ENCODE results near the gene TRPT1. TPM values are rescaled to one million over a fixed set of nuclear protein-coding genes. Genes with fewer than 3 reads are reported as not detected.
A peak's percentile ranks its signal among the peaks of the same experiment; 100 is the strongest.

TRPT1 gene
- total RNA-seq, 1 donor from 2014 or later: 39.7 TPM

- Mint-ChIP-seq H3K9me3 (ENCODE audit: unreplicated experiment) (no peaks in the 10 kb centered on the region), H3K27me3 (ENCODE audit: unreplicated experiment) (no peaks in the 10 kb centered on the region), H3K4me3 (ENCODE audit: unreplicated experiment) (no peak overlapping the region), H3K36me3 (ENCODE audit: unreplicated experiment) (peaks cover 14% of the 10 kb centered on the region), H3K27ac (ENCODE audit: unreplicated experiment) (no peak overlapping the region), H3K4me1 (ENCODE audit: unreplicated experiment) (peaks cover 19% of the 10 kb centered on the region)
- no peak for DNase-seq (ENCODE audit: extremely low spot score, unreplicated experiment)
- TF ChIP-seq CTCF (IDR thresholded peaks at IDR 0.05): no peak
These were observed 38.4 kb upstream of the TRPT1 start for GRCh38 chr11:64264371-64264852.

DNA sequence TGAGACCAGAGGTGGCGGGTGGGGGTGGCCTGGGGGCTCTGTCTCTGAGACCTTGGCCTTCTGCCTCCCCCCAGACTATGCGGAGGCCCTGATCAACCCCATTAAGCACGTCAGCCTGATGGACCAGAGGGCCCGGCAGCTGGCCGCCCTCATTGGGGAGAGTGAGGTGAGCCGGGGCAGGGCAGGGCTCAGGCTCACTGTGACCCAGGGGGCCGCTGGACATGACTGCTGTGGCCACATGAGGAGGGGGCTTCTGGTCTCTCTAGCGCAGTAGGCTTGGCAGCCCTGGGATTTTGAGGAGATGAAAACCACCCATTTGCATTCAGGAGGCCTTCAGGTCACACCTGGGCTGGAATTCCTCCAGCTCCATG lies 37.9 kb upstream of the TRPT1 start:
- Mint-ChIP-seq H3K4me3 (ENCODE audit: unreplicated experiment) (no peak overlapping the region), H3K27ac (ENCODE audit: unreplicated experiment) (no peak overlapping the region), H3K4me1 (ENCODE audit: unreplicated experiment) (peaks cover 16% of the 10 kb centered on the region), H3K36me3 (ENCODE audit: unreplicated experiment) (peaks cover 16% of the 10 kb centered on the region), H3K27me3 (ENCODE audit: unreplicated experiment) (no peaks in the 10 kb centered on the region), H3K9me3 (ENCODE audit: unreplicated experiment) (no peaks in the 10 kb centered on the region)
- TF ChIP-seq CTCF (IDR thresholded peaks at IDR 0.05): no peak
- DNase-seq (ENCODE audit: extremely low spot score, unreplicated experiment): no peak

DNA sequence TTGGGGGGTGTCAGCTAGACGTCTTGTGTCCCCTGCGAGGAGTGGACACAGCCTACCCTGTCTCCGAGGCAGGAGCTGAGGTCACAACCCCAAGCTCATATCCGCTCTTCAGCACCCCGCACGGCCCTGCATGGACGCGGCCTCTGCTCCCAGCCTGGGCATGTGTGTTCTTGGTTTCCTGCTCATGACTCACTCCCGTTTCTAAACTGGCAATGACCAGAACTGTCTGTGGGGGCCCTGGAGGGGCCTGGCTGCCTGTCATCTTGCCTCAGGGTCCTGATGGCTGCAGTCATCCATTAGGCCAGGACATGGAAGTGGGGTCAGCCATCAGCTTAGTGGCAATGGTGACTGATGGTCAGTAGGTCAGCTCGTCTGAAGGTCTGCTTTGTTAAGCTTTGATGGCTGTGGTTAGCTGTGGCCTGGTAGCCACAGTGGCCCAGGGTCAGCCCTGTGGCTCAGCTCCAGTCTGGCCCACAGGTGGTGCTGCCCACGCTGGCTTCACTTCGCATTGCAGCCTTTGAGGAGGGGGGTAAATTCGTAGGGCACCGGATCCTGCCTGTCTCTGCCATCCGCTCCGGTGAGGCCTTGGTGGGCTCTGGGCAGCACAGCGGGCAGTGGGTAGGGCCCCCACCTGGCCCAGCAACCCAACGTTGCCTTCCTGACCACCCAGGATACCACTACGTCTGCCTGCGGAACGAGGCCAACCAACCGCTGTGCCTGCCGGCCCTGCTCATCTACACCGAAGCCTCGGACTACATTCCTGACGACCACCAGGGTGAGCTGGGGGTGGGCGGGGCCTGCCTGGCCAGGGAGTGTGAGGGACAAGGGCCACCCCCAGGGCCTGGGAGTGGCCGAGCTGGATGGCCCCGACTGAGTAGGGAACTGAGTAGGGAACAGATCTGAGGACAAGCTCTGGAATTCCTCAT lies 37.3 kb upstream of the TRPT1 start:
- Mint-ChIP-seq H3K27ac (ENCODE audit: unreplicated experiment) (peak overlapping the region; percentile 68), H3K36me3 (ENCODE audit: unreplicated experiment) (peaks cover 16% of the 10 kb centered on the region), H3K27me3 (ENCODE audit: unreplicated experiment) (no peaks in the 10 kb centered on the region), H3K4me1 (ENCODE audit: unreplicated experiment) (peaks cover 9% of the 10 kb centered on the region), H3K4me3 (ENCODE audit: unreplicated experiment) (no peak overlapping the region), H3K9me3 (ENCODE audit: unreplicated experiment) (no peaks in the 10 kb centered on the region)
- no peak for DNase-seq (ENCODE audit: extremely low spot score, unreplicated experiment)
- TF ChIP-seq CTCF (IDR thresholded peaks at IDR 0.05): peak; percentile 11

GRCh38 chr11:64262271-64263002 lies 36.5 kb upstream of the TRPT1 start:
- no peak for DNase-seq (ENCODE audit: extremely low spot score, unreplicated experiment)
- Mint-ChIP-seq H3K27ac (ENCODE audit: unreplicated experiment) (no peak overlapping the region), H3K4me1 (ENCODE audit: unreplicated experiment) (peaks cover 5% of the 10 kb centered on the region), H3K4me3 (ENCODE audit: unreplicated experiment) (no peak overlapping the region), H3K36me3 (ENCODE audit: unreplicated experiment) (peaks cover 16% of the 10 kb centered on the region), H3K9me3 (ENCODE audit: unreplicated experiment) (no peaks in the 10 kb centered on the region), H3K27me3 (ENCODE audit: unreplicated experiment) (no peaks in the 10 kb centered on the region)
- TF ChIP-seq CTCF (IDR thresholded peaks at IDR 0.05): no peak

DNA sequence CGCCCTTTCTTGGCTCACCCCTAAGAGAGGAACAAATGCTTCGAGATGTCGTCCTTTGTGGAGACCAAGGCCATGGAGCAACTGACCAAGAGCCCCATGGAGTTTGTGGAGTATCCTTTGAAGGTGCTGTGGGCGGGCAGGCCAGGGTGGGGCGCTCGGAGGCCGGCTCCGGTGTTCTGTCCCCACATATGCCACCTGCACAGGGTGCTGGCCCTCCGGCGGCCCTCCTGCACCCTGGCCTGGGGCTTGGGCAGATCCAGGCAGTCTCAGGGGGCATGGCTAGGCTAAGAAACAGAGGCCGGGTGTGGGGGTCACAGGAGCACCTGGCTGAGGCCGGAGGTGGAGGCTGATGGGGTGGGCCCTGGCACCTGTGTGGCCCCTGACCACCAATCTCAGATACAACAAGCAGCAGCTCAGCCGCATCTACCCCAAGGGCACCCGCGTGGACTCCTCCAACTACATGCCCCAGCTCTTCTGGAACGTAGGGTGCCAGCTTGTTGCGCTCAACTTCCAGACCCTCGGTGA lies 35.6 kb upstream of the TRPT1 start:
- H3K4me1 Mint-ChIP-seq (ENCODE audit: unreplicated experiment): peaks cover 5% of the 10 kb centered on the region
- peaks cover 16% of the 10 kb centered on the region for H3K36me3 Mint-ChIP-seq (ENCODE audit: unreplicated experiment)
- DNase-seq (ENCODE audit: extremely low spot score, unreplicated experiment): no peak
- H3K27ac Mint-ChIP-seq (ENCODE audit: unreplicated experiment): no peak overlapping the region
- no peak overlapping the region for H3K4me3 Mint-ChIP-seq (ENCODE audit: unreplicated experiment)
- H3K9me3 Mint-ChIP-seq (ENCODE audit: unreplicated experiment): no peaks in the 10 kb centered on the region
- H3K27me3 Mint-ChIP-seq (ENCODE audit: unreplicated experiment): no peaks in the 10 kb centered on the region
- no peak for TF ChIP-seq CTCF (IDR thresholded peaks at IDR 0.05)

Measured in osteocyte (in vitro differentiated cells).